ENCODE measurements around the gene ZP3. TPM values are rescaled to one million over a fixed set of nuclear protein-coding genes. Genes with fewer than 3 reads are reported as not detected.
"Not testable (repeated sequence)": the region's sequence is repeated elsewhere in the genome, so short reads cannot be mapped to it uniquely, and the experiment has no call there.

Gene ZP3
- total RNA-seq, 2 donors from 2014 or later = 3.4 to 13.0 TPM

DNA sequence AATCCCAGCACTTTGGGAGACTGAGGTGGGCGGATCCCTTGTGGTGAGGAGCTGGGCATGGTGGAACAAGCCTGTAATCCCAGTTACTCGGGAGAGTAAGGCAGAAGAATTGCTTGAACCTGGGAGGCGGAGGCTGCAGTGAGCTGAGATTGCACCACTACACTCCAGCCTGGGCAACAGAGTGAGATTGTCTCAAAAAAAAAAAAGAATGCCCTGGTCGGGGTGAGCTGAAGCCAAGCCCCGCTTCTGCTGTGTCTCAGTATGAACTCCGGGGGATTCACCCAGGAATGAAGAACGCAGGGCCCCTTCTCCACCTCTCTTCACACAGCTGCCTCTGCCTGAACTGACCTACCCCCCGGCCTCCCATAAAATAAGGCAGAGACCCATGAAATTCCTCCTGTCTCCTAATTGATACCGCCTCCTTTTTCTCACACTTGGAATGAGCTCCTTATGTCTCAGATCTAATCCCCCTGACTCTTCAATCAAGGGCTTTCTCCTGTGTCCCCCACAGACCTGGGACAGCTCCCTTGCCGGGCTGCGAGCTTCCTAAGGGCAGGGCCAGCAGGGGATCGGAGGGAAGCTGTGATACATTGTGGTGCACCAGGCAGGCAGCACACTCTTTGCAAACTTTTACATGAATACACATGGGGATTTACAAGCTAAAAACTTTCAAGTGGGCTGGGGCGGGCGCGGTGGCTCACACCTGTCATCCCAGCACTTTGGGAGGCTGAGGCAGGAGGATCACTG, 911 bp upstream of the ZP3 start:
- no peaks in the 10 kb centered on the region for H3K9me3 Mint-ChIP-seq
- ATAC-seq (replicated peaks) = no peak
- no peaks in the 10 kb centered on the region for H3K36me3 Mint-ChIP-seq (ENCODE audit: low read depth)
- no peaks in the 10 kb centered on the region for H3K4me1 Mint-ChIP-seq
- H3K27ac Mint-ChIP-seq = peak overlapping the region; percentile 45
- peaks cover 6% of the 10 kb centered on the region for H3K27me3 Mint-ChIP-seq
- H3K4me3 Mint-ChIP-seq = no peak overlapping the region

DNA sequence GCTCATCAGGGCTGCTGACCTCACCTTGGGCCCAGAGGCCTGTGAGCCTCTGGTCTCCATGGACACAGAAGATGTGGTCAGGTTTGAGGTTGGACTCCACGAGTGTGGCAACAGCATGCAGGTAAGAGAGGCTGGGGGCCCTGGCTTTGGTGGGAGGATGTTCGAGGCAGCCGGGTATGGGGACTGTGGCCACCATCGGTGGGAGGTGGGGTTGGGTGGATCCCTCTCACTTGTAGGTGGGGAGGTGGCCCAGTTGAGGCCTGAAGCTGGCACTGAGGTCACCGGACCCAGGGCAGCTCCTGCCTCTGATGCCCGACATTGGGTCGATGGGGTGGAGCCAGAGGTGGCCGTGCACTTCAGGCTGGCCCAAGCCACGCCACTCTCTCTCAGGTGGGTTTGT, 406 bp downstream of the ZP3 start:
- H3K4me3 Mint-ChIP-seq = no peak overlapping the region
- no peak for ATAC-seq (replicated peaks)
- H3K27ac Mint-ChIP-seq = peak overlapping the region; percentile 45
- H3K9me3 Mint-ChIP-seq = no peaks in the 10 kb centered on the region
- H3K36me3 Mint-ChIP-seq (ENCODE audit: low read depth) = no peaks in the 10 kb centered on the region
- H3K4me1 Mint-ChIP-seq = no peaks in the 10 kb centered on the region
- H3K27me3 Mint-ChIP-seq = peaks cover under 1% of the 10 kb centered on the region

DNA sequence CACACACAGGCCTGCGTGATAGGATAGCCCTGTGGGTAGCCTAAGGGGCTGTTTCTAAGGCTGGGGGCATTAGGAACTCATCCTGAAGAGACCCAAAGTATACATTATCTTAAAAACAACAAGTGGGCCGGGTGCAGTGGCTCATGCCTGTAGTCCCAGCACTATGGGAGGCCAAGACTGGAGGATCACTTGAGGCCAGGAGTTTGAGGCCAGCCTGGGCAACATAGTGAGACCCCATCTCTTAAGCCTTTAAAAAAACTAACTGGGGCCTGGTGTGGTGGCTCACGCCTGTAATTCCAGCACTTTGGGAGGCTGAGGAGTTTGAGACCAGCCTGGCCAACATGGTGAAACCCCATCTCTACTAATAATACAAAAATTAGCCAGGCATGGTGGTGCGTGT, 808 bp downstream of the ZP3 start:
- not testable (repeated sequence) for ATAC-seq (replicated peaks)

DNA sequence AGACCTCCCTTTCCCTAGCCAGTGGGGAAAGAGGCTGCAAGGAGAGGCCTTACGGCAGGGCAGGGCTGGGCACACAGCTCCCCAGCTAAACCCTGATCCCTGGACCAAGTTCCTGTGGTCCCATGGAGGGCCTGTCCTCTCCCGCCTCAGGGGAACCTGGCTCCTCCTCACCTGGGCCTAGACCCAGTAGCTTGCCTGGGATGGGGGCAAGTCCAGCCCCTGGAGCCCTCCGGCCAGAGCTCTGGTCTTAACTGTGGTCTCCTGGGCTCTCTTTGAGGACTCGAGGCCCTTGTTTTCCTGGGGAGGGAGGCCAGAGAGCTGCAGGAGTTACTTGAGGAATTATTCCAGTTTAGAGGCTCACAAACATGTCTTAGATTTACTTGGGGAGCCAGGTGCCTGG, 1.5 kb downstream of the ZP3 start:
- no peaks in the 10 kb centered on the region for H3K9me3 Mint-ChIP-seq
- H3K27ac Mint-ChIP-seq = no peak overlapping the region
- no peaks in the 10 kb centered on the region for H3K4me1 Mint-ChIP-seq
- H3K4me3 Mint-ChIP-seq = no peak overlapping the region
- H3K27me3 Mint-ChIP-seq = no peaks in the 10 kb centered on the region
- no peak for ATAC-seq (replicated peaks)
- H3K36me3 Mint-ChIP-seq (ENCODE audit: low read depth) = no peaks in the 10 kb centered on the region

More for the DNA sequence above, 808 bp downstream of the ZP3 start:
- not testable (repeated sequence) for H3K4me1 Mint-ChIP-seq; H3K4me3 Mint-ChIP-seq; H3K27me3 Mint-ChIP-seq; H3K27ac Mint-ChIP-seq; H3K36me3 Mint-ChIP-seq (ENCODE audit: low read depth); H3K9me3 Mint-ChIP-seq

DNA sequence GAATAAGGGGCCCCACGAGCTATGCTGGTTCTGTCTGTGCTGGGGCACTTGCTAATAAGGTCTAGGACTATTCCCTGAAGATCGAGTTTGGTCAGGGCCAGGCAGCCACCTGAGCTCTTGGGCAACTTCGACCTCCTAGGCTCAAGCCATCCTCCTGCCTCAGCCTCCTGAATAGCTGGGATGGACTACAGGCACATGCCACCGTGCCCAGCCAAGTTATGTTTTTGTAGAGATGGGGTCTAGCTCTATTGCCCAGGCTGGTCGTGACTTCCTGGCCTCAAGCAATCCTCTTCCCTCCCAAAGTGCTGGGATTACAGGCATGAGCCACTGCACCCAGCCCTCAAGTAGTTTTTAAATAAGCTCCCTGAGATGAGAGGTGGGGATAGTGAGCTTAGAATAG, 2.9 kb downstream of the ZP3 start:
- Mint-ChIP-seq H3K27ac (no peak overlapping the region), H3K36me3 (ENCODE audit: low read depth) (no peaks in the 10 kb centered on the region), H3K27me3 (no peaks in the 10 kb centered on the region), H3K4me3 (no peak overlapping the region), H3K9me3 (no peaks in the 10 kb centered on the region), H3K4me1 (no peaks in the 10 kb centered on the region)
- ATAC-seq (replicated peaks) = no peak

DNA sequence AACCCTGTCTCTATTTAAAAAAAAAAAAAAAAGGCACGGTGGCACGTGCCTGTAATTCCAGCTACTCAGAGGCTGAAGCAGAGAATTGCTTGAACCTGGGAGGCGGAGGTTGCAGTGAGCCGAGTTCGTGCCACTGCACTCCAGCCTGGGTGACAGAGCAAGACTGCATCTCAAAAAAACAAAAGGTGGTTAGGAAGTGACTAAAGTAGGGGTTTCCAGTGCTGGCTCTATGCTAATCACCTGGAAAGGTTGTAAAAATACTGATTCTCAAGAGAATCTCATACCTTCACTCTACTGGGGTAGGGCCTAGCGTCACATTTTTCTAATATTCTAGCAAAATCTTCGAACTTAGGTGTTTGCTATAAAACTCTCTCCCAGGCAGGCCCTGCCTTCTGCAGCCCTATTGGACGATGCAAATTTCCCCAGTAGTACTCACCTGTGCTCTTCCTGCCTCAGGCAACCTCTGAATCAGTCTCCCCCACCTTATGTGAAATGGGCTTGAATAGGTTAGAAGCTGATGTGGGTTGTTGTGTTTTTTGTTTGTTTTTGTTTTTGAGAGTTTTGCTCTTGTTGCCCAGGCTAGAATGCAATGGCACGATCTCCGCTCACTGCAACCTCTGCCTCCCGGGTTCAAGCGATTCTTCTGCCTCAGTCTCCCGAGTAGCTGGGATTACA, 3.5 kb downstream of the ZP3 start:
- ATAC-seq (replicated peaks) = peak; percentile 62
- H3K27ac Mint-ChIP-seq = peak overlapping the region; percentile 15
- no peaks in the 10 kb centered on the region for H3K9me3 Mint-ChIP-seq
- no peaks in the 10 kb centered on the region for H3K4me1 Mint-ChIP-seq
- no peak overlapping the region for H3K4me3 Mint-ChIP-seq
- H3K36me3 Mint-ChIP-seq (ENCODE audit: low read depth) = no peaks in the 10 kb centered on the region
- H3K27me3 Mint-ChIP-seq = no peaks in the 10 kb centered on the region

DNA sequence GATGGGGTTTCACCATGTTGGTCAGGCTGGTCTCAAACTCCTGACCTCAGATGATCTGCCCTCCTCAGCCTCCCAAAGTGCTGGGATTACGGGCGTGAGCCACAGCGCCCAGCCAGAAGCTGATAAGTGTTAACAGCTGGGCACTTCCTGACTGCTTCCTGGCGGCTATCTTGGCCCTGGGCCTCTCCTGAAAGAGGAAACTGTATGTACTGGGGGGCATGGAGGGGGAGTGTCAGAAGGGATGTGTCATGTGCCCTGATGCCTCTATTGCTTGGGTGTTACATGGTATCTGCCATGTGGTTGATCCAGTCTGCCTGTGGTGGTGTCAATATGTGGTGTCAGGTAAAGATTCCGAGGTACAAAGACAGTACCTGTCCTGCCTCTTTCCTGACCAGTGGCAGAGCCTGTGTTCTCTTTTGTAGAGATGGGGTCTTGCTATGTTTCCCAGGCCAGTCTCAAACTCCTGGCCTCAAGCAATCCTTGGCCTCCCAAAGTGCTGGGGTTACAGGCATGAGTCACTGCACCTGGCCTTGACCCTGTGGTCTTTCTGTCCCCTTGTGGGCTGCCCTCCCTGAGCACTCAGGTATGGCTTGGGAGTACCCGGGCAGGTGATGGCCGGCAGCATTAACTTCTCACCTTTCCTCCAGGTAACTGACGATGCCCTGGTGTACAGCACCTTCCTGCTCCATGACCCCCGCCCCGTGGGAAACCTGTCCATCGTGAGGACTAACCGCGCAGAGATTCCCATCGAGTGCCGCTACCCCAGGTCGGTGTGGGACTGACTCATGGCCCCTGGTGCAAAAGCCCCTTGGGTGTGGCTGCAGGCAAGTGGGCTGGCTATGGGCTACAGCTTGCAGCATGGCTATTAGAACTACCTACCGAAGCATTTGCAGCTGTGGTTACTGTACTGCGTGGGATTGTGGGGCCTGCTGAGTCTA, 4.4 kb downstream of the ZP3 start:
- Mint-ChIP-seq H3K27ac (peak overlapping the region; percentile 15), H3K4me3 (no peak overlapping the region), H3K9me3 (no peaks in the 10 kb centered on the region), H3K27me3 (no peaks in the 10 kb centered on the region), H3K36me3 (ENCODE audit: low read depth) (no peaks in the 10 kb centered on the region), H3K4me1 (no peaks in the 10 kb centered on the region)
- ATAC-seq (replicated peaks) = no peak

DNA sequence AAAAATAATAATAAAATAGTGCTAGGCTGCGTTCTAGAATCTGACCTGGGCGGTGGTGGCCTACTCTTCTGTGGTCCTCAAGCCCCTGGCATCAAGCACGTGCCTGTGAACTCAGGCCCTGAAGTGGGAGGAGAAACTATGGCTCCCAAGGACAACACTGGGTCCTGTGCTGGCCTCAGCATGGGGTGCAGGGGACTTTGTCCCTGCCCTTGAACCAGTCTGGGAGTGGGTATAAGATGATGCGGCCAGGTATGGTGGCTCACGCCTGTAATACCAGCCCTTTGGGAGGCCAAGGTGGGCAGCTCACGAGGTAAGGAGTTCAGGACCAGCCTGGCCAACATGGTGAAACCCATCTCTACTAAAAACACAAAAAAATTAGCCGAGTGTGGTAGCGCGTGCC, 5.5 kb downstream of the ZP3 start:
- ATAC-seq (replicated peaks) = no peak
- H3K27ac Mint-ChIP-seq = no peak overlapping the region

DNA sequence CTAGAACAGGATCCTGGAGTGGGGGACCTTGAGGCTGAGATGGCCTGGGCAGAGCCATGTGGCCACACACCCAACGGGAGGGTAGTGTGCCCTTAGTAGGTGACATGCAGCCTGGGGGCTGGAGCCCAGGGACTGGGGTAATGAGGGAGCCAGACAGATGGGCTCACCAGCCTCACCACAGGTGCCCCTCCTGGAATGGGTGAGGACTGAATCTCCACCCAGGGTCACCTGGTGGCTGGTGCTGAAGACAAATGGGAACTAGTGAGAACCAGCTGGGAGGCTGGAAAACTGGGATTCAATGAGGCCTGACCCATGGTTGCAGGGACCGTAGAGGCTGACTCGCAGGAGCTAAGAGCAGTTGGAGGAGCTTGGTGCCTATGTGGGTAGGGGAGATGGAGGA, 6.1 kb downstream of the ZP3 start:
- H3K9me3 Mint-ChIP-seq = no peaks in the 10 kb centered on the region
- ATAC-seq (replicated peaks) = no peak
- H3K27ac Mint-ChIP-seq = no peak overlapping the region
- no peak overlapping the region for H3K4me3 Mint-ChIP-seq
- H3K36me3 Mint-ChIP-seq (ENCODE audit: low read depth) = no peaks in the 10 kb centered on the region
- no peaks in the 10 kb centered on the region for H3K27me3 Mint-ChIP-seq
- H3K4me1 Mint-ChIP-seq = no peaks in the 10 kb centered on the region

More for the DNA sequence above, 5.5 kb downstream of the ZP3 start:
- H3K9me3 Mint-ChIP-seq = no peaks in the 10 kb centered on the region
- H3K4me3 Mint-ChIP-seq = no peak overlapping the region
- no peaks in the 10 kb centered on the region for H3K36me3 Mint-ChIP-seq (ENCODE audit: low read depth)
- H3K27me3 Mint-ChIP-seq = no peaks in the 10 kb centered on the region
- no peaks in the 10 kb centered on the region for H3K4me1 Mint-ChIP-seq

DNA sequence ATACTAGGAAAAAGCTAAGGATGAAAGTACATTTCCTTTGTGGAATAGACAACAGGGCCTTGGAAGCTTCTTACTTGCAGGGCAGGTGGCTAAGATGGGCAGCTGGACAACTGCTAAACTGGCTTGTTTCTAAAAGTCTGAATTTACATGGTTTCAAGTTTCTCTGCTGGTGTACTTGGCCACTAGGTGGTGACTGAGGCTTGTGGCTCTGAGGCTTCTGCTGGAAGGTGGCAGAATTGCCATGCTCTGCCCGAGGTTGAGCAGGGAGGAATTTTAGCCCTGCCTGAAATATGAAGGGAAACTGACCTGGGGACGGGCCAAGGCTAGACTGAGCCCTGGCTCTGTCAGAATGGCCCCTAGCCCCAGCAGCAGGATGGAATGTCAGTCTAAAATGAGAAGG, 13.1 kb downstream of the ZP3 start:
- H3K4me1 Mint-ChIP-seq, H3K27ac Mint-ChIP-seq: not testable (repeated sequence)
- ATAC-seq (replicated peaks) = peak; percentile 70

DNA sequence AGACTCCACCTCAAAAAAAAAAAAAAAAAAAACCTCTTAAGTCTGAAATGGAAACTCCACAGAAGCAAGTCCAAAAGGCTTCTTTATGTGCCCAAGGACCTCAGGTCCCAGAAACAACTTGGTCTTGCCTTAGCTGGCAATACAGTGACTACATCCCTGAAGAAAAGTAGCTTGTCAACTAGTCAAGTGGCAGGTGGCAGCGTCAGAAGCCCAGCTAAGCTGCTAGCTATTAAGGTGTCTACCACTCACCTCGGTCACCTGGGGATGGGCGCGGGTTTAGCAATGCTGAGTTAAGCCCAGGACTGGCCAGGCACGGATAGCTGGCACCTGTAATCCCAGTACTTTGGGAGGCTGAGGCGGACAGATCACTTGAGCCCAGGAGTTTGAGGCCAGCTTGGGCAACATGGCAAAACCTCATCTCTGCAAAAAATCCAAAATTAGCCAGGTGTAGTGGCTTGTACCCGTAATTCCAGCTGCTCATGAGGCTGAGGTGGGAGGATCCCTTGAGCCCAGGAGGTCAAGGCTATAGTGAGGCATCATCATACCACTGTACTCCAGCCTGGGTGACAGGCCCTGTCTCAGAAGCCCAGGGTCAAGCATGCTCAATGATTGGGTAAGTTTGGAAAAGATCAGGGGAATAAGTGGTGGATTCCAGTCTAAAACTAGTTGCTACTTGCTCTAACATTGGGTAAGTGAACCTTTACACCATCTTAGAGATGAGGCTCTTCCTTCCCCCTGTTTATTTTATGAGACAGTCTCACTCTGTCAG, 14.6 kb downstream of the ZP3 start:
- H3K36me3 Mint-ChIP-seq (ENCODE audit: low read depth); H3K27ac Mint-ChIP-seq; H3K27me3 Mint-ChIP-seq; ATAC-seq (replicated peaks); H3K4me1 Mint-ChIP-seq; H3K9me3 Mint-ChIP-seq; H3K4me3 Mint-ChIP-seq: not testable (repeated sequence)

More for the DNA sequence above, 13.1 kb downstream of the ZP3 start:
- H3K27me3 Mint-ChIP-seq; H3K4me3 Mint-ChIP-seq; H3K9me3 Mint-ChIP-seq; H3K36me3 Mint-ChIP-seq (ENCODE audit: low read depth): not testable (repeated sequence)

DNA sequence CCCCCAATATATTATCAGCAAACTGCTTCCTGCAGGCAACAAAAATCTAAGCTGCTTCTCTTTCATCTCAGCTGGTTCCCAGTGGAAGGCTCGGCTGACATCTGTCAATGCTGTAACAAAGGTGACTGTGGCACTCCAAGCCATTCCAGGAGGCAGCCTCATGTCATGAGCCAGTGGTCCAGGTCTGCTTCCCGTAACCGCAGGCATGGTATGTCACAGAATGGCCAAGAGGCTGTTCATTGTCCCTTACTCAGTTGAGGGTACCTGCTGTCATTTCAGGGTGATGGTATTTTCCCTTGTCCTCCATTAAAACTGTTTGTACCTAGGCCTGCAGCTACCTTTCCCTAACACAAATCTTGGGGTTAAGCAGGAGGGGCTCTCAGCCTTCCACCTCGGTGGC, 15.7 kb downstream of the ZP3 start:
- H3K27me3 Mint-ChIP-seq = not testable (repeated sequence)

DNA sequence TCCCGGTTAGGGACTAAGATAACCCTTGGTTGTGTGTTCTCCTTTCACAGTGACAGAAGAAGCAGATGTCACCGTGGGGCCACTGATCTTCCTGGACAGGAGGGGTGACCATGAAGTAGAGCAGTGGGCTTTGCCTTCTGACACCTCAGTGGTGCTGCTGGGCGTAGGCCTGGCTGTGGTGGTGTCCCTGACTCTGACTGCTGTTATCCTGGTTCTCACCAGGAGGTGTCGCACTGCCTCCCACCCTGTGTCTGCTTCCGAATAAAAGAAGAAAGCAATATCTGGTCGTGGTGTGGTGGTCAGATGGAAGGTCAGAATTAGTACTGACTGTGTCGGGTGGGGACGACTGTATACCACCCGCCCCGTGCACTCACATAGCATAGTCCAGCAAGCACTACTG, 17.0 kb downstream of the ZP3 start:
- not testable (repeated sequence) for H3K36me3 Mint-ChIP-seq (ENCODE audit: low read depth); H3K4me1 Mint-ChIP-seq; H3K4me3 Mint-ChIP-seq; H3K9me3 Mint-ChIP-seq; H3K27ac Mint-ChIP-seq; H3K27me3 Mint-ChIP-seq
- peak; percentile 51 for ATAC-seq (replicated peaks)

More for the DNA sequence above, 15.7 kb downstream of the ZP3 start:
- H3K4me1 Mint-ChIP-seq; ATAC-seq (replicated peaks); H3K9me3 Mint-ChIP-seq; H3K4me3 Mint-ChIP-seq; H3K27ac Mint-ChIP-seq; H3K36me3 Mint-ChIP-seq (ENCODE audit: low read depth): not testable (repeated sequence)
